Measurements from ENCODE around the gene NUP93.

NUP93 gene

DNA sequence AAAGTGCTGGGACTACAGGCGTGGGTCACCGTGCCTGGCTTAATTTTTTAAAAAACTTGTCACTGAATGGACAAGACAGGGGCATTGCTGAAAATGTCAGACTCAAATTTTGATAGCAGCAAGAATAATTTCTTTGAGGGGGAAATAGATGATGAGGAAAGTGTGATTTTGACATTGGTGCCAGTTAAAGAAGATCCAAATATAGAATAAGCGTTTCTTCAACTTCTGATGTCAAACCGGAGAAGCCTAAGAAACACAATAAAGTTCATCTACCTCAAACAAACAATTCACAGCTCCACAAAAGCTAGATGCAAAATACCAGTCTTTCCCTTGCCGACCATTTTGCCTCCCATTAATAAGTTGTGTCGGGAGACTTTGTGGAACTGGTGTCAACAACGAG lies 43.2 kb upstream of the NUP93 start:
- H3K9me3 ChIP-seq (ENCODE audit: control insufficient read depth, insufficient read depth, low read depth, low read length) = no peaks in the 10 kb centered on the region
- CTCF ChIA-PET = interaction anchor here (0.9 kb wide), 1 partner anchor 15 kb away, joined by 3 read pairs; no protein-coding TSS in a partner anchor
- H3K27ac ChIP-seq (ENCODE audit: extremely low read depth, low read depth, low read length) = no peak overlapping the region
- POLR2A ChIA-PET = no interaction called here
- TF ChIP-seq OSR2 (tag by site-specific recombination; IDR thresholded peaks at IDR 0.05) (no peak), ZNF398 (tag by site-specific recombination; IDR thresholded peaks at IDR 0.05) (no peak), SETDB1 (IDR thresholded peaks at IDR 0.05; ENCODE audit: insufficient read length, low read length) (peak; percentile 18), ZNF350 (tag by site-specific recombination; IDR thresholded peaks at IDR 0.05) (no peak), MZF1 (tag by site-specific recombination; IDR thresholded peaks at IDR 0.05; ENCODE audit: borderline replicate concordance) (no peak), RBAK (tag by site-specific recombination; IDR thresholded peaks at IDR 0.05) (no peak), ZNF843 (tag by site-specific recombination; IDR thresholded peaks at IDR 0.05) (no peak), ZNF133 (tag by site-specific recombination; IDR thresholded peaks at IDR 0.05) (peak; percentile 96), ZNF37A (tag by site-specific recombination; IDR thresholded peaks at IDR 0.05) (no peak)
- peaks cover 3% of the 10 kb centered on the region for H3K4me1 ChIP-seq (ENCODE audit: control insufficient read depth, insufficient read depth, low read length)
- H3K4me3 ChIP-seq (ENCODE audit: low read depth, low read length) = no peak overlapping the region
- no peaks in the 10 kb centered on the region for H3K36me3 ChIP-seq (ENCODE audit: control insufficient read depth in 2 of 2, insufficient read depth in 1 of 2, low read length in 2 of 2)

DNA sequence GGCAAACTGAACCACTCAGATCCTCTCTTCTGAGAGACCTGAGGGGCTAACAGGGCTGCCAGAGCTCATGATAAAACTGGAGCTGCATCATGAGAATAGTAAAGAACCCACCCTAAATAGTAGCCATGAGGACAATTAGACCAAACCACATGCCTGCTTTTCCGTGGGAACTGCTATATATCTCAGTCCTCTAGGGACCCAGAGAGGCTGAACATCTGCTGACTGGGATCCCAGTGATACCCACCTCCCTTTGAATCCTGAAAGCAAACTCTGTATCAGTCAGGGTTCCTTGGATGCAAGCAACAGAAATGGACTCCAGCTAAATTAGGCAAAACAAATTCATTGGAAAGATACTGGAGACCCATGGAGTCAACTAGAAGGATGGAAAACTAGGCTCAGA lies 41.2 kb upstream of the NUP93 start:
- H3K9me3 ChIP-seq (ENCODE audit: control insufficient read depth, insufficient read depth, low read depth, low read length) = no peaks in the 10 kb centered on the region
- POLR2A ChIA-PET = no interaction called here
- H3K36me3 ChIP-seq (ENCODE audit: control insufficient read depth in 2 of 2, insufficient read depth in 1 of 2, low read length in 2 of 2) = no peaks in the 10 kb centered on the region
- CTCF ChIA-PET = interaction anchor here (0.9 to 1.6 kb wide), 3 partner anchors 13 to 111 kb away, joined by 3 to 5 read pairs (median 4); no protein-coding TSS in a partner anchor
- no peak overlapping the region for H3K4me3 ChIP-seq (ENCODE audit: low read depth, low read length)
- H3K4me1 ChIP-seq (ENCODE audit: control insufficient read depth, insufficient read depth, low read length) = peaks cover 4% of the 10 kb centered on the region; the same call in 1 of the 2 replicates
- no peak overlapping the region for H3K27ac ChIP-seq (ENCODE audit: extremely low read depth, low read depth, low read length)
- TF ChIP-seq SP3 (tag by site-specific recombination; IDR thresholded peaks at IDR 0.05) (no peak), ZNF426 (tag by site-specific recombination; IDR thresholded peaks at IDR 0.05) (no peak), BCL11A (tag by site-specific recombination; IDR thresholded peaks at IDR 0.05; ENCODE audit: low read depth) (no peak), ZNF837 (tag by site-specific recombination; IDR thresholded peaks at IDR 0.05) (no peak), ZBTB17 (tag by site-specific recombination; IDR thresholded peaks at IDR 0.05) (no peak), ZNF248 (tag by site-specific recombination; IDR thresholded peaks at IDR 0.05) (no peak), ZNF280C (tag by site-specific recombination; IDR thresholded peaks at IDR 0.05) (no peak), GLIS2 (tag by site-specific recombination; IDR thresholded peaks at IDR 0.05) (no peak), ZNF292 (tag by site-specific recombination; IDR thresholded peaks at IDR 0.05; ENCODE audit: borderline replicate concordance, low read depth) (no peak)
- TF ChIP-seq, protein P1, sequence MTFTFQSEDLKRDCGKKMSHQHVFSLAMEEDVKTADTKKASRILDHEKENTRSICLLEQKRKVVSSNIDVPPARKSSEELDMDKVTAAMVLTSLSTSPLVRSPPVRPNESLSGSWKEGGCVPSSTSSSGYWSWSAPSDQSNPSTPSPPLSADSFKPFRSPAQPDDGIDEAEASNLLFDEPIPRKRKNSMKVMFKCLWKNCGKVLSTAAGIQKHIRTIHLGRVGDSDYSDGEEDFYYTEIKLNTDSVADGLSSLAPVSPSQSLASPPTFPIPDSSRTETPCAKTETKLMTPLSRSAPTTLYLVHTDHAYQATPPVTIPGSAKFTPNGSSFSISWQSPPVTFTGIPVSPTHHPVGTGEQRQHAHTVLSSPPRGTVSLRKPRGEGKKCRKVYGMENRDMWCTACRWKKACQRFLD (tag by site-specific recombination; IDR thresholded peaks at IDR 0.05) = no peak
- TF ChIP-seq, protein P2, sequence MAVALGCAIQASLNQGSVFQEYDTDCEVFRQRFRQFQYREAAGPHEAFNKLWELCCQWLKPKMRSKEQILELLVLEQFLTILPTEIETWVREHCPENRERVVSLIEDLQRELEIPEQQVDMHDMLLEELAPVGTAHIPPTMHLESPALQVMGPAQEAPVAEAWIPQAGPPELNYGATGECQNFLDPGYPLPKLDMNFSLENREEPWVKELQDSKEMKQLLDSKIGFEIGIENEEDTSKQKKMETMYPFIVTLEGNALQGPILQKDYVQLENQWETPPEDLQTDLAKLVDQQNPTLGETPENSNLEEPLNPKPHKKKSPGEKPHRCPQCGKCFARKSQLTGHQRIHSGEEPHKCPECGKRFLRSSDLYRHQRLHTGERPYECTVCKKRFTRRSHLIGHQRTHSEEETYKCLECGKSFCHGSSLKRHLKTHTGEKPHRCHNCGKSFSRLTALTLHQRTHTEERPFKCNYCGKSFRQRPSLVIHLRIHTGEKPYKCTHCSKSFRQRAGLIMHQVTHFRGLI (tag by site-specific recombination; IDR thresholded peaks at IDR 0.05) = no peak
- TF ChIP-seq, protein P3, sequence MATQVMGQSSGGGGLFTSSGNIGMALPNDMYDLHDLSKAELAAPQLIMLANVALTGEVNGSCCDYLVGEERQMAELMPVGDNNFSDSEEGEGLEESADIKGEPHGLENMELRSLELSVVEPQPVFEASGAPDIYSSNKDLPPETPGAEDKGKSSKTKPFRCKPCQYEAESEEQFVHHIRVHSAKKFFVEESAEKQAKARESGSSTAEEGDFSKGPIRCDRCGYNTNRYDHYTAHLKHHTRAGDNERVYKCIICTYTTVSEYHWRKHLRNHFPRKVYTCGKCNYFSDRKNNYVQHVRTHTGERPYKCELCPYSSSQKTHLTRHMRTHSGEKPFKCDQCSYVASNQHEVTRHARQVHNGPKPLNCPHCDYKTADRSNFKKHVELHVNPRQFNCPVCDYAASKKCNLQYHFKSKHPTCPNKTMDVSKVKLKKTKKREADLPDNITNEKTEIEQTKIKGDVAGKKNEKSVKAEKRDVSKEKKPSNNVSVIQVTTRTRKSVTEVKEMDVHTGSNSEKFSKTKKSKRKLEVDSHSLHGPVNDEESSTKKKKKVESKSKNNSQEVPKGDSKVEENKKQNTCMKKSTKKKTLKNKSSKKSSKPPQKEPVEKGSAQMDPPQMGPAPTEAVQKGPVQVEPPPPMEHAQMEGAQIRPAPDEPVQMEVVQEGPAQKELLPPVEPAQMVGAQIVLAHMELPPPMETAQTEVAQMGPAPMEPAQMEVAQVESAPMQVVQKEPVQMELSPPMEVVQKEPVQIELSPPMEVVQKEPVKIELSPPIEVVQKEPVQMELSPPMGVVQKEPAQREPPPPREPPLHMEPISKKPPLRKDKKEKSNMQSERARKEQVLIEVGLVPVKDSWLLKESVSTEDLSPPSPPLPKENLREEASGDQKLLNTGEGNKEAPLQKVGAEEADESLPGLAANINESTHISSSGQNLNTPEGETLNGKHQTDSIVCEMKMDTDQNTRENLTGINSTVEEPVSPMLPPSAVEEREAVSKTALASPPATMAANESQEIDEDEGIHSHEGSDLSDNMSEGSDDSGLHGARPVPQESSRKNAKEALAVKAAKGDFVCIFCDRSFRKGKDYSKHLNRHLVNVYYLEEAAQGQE (tag by site-specific recombination; IDR thresholded peaks at IDR 0.05) = no peak

All from HEK293 (cell line).